HG02588 (cell line): ENCODE measurements around the gene PCDHA5.

Experiments
- ATAC-seq: cut with Tn5 transposase; IDR thresholded peaks from one replicate; pipeline ENCODE4 v1.9.1; 2021; ENCODE audit warnings: mild to moderate bottlenecking, moderate library complexity; ENCODE audit not compliant: unreplicated experiment

Gene PCDHA5

GRCh38 chr5:140857987-140858240 lies 36.5 kb downstream of the PCDHA5 start:
- ATAC-seq, result no peak

GRCh38 chr5:140862441-140863295 lies 41.3 kb downstream of the PCDHA5 start:
- ATAC-seq, result no peak

- no peak for ATAC-seq
Observed at GRCh38 chr5:140868721-140869554, 47.5 kb downstream of the PCDHA5 start, which contains the start of gene PCDHA11. Gene PCDHA11, plus strand, starts transcription at chr5:140868957. Its CDS starts 147 bp downstream, at chr5:140869104.

GRCh38 chr5:140869555-140869886 lies 48.1 kb downstream of the PCDHA5 start:
- no peak for ATAC-seq

GRCh38 chr5:140870221-140871201 lies 49.1 kb downstream of the PCDHA5 start:
- no peak for ATAC-seq
